ENCODE data around the gene MRPL4.
A peak's percentile ranks its signal among the peaks of the same experiment; 100 is the strongest.

Gene MRPL4

GRCh38 chr19:10256551-10256950 lies 4.5 kb downstream of the MRPL4 start:
- Histone ChIP-seq H4K91ac (ENCODE audit: low read depth, low read length, poor library complexity) (no peak overlapping the region), H3K18ac (ENCODE audit: low read length) (no peak overlapping the region)
- WGBS, 2 donors (ENCODE audit: extremely low coverage in 2 of 2, insufficient read length in 2 of 2, insufficient replicate concordance in 1 of 2), result no CpG with 5 or more reads among the region's 18 CpGs

GRCh38 chr19:10256970-10257615 lies 5.1 kb downstream of the MRPL4 start:
- H4K91ac ChIP-seq (ENCODE audit: low read depth, low read length, poor library complexity), result no peak overlapping the region
- H3K79me1 ChIP-seq (ENCODE audit: low read depth, low read length), result peaks cover 3% of the 10 kb centered on the region
- H3K4ac ChIP-seq (ENCODE audit: low read length), result no peak overlapping the region
- peaks cover 5 to 6% of the 10 kb centered on the region in 2 donors for H3K4me1 ChIP-seq (ENCODE audit: control insufficient read depth in 2 of 2, insufficient read depth in 1 of 2, low read depth in 1 of 2, low read length in 2 of 2)
- H3K27me3 ChIP-seq (ENCODE audit: control insufficient read depth in 3 of 3, insufficient read depth in 3 of 3, low read depth in 1 of 3, low read length in 3 of 3), result no peaks in the 10 kb centered on the region
- peaks cover 0 to 2% of the 10 kb centered on the region in 2 donors for H3K9me3 ChIP-seq (replicated peaks in 1 of 2; ENCODE audit: control insufficient read depth in 2 of 2, insufficient read depth in 1 of 2, low read depth in 1 of 2, low read length in 2 of 2)
- H2BK12ac ChIP-seq (ENCODE audit: low read length), result no peak overlapping the region
- H3K4me3 ChIP-seq (ENCODE audit: low read length in 2 of 2), result no peak overlapping the region
- H2AFZ ChIP-seq (ENCODE audit: low read length), result no peak overlapping the region
- no peak overlapping the region for H3K27ac ChIP-seq (replicated peaks; ENCODE audit: low read length)
- no peak overlapping the region for H3K9ac ChIP-seq (ENCODE audit: low read depth, low read length, poor library complexity)
- DNase-seq (ENCODE audit: low spot score), result no peak
- H3K4me2 ChIP-seq (ENCODE audit: insufficient read depth, low read length, poor library complexity, severe bottlenecking), result no peak overlapping the region
- no peak overlapping the region for H2AK5ac ChIP-seq (ENCODE audit: low read depth, low read length)
- H3K23ac ChIP-seq (ENCODE audit: low read depth, low read length, poor library complexity), result no peak overlapping the region
- H2BK120ac ChIP-seq (ENCODE audit: low read depth, low read length), result no peak overlapping the region
- H2BK5ac ChIP-seq (ENCODE audit: low read length), result no peak overlapping the region
- H3K14ac ChIP-seq (ENCODE audit: low read length), result no peak overlapping the region
- WGBS, 2 donors (ENCODE audit: extremely low coverage in 2 of 2, insufficient read length in 2 of 2, insufficient replicate concordance in 1 of 2), result no CpG with 5 or more reads among the region's 9 CpGs
- H3K18ac ChIP-seq (ENCODE audit: low read length), result no peak overlapping the region
- no peak overlapping the region for H4K8ac ChIP-seq (ENCODE audit: low read depth, low read length)
- no peak overlapping the region for H2BK15ac ChIP-seq (ENCODE audit: low read length)
- peaks cover 30 to 62% of the 10 kb centered on the region in 2 donors for H3K36me3 ChIP-seq (replicated peaks in 1 of 2; ENCODE audit: control insufficient read depth in 2 of 2, insufficient read depth in 2 of 2, low read length in 2 of 2)

More at GRCh38 chr19:10256551-10256950, 4.5 kb downstream of the MRPL4 start:
- peaks cover 5 to 6% of the 10 kb centered on the region in 2 donors for H3K4me1 ChIP-seq (ENCODE audit: control insufficient read depth in 2 of 2, insufficient read depth in 1 of 2, low read depth in 1 of 2, low read length in 2 of 2)
- no peak overlapping the region for H2BK12ac ChIP-seq (ENCODE audit: low read length)
- H3K9me3 ChIP-seq (replicated peaks in 1 of 2; ENCODE audit: control insufficient read depth in 2 of 2, insufficient read depth in 1 of 2, low read depth in 1 of 2, low read length in 2 of 2), result peaks cover 0 to 2% of the 10 kb centered on the region in 2 donors
- H3K27me3 ChIP-seq (ENCODE audit: control insufficient read depth in 3 of 3, insufficient read depth in 3 of 3, low read depth in 1 of 3, low read length in 3 of 3), result no peaks in the 10 kb centered on the region
- H3K9ac ChIP-seq (ENCODE audit: low read depth, low read length, poor library complexity), result no peak overlapping the region
- H4K8ac ChIP-seq (ENCODE audit: low read depth, low read length), result no peak overlapping the region
- no peak overlapping the region for H2AFZ ChIP-seq (ENCODE audit: low read length)
- no peak overlapping the region for H2AK5ac ChIP-seq (ENCODE audit: low read depth, low read length)
- H2BK5ac ChIP-seq (ENCODE audit: low read length), result no peak overlapping the region
- no peak overlapping the region for H3K14ac ChIP-seq (ENCODE audit: low read length)
- H3K36me3 ChIP-seq (replicated peaks in 1 of 2; ENCODE audit: control insufficient read depth in 2 of 2, insufficient read depth in 2 of 2, low read length in 2 of 2), result peaks cover 30 to 62% of the 10 kb centered on the region in 2 donors
- no peak overlapping the region for H3K4me2 ChIP-seq (ENCODE audit: insufficient read depth, low read length, poor library complexity, severe bottlenecking)
- no peak overlapping the region for H2BK120ac ChIP-seq (ENCODE audit: low read depth, low read length)
- H3K79me1 ChIP-seq (ENCODE audit: low read depth, low read length), result peaks cover 3% of the 10 kb centered on the region
- H3K27ac ChIP-seq (replicated peaks; ENCODE audit: low read length), result no peak overlapping the region
- no peak overlapping the region for H3K4ac ChIP-seq (ENCODE audit: low read length)
- DNase-seq (ENCODE audit: low spot score), result no peak
- no peak overlapping the region for H3K4me3 ChIP-seq (ENCODE audit: low read length in 2 of 2)
- no peak overlapping the region for H2BK15ac ChIP-seq (ENCODE audit: low read length)
- H3K23ac ChIP-seq (ENCODE audit: low read depth, low read length, poor library complexity), result no peak overlapping the region

DNA sequence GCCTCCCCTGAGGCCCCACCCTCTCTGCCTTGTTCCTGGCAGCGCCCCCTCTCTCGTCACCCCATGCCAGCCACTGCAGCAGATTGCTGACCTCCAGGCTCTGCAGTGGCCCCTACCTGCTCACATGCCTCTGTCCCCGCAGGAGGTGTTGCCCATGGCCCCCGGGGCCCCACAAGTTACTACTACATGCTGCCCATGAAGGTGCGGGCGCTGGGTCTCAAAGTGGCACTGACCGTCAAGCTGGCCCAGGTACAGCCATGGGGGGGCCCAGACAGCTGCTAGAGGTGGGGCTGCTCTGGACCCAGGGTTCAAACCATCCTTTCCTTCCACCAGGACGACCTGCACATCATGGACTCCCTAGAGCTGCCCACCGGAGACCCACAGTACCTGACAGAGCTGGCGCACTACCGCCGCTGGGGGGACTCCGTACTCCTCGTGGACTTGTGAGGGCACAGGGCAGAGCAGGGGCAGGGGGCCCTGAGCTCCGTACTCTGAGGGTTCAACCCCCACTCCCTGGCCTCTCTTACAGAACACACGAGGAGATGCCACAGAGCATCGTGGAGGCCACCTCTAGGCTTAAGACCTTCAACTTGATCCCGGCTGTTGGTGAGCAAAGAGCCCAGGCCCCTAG lies 6.2 kb downstream of the MRPL4 start:
- no peak overlapping the region for H3K14ac ChIP-seq (ENCODE audit: low read length)
- H2BK5ac ChIP-seq (ENCODE audit: low read length), result no peak overlapping the region
- no peak overlapping the region for H4K91ac ChIP-seq (ENCODE audit: low read depth, low read length, poor library complexity)
- no peak overlapping the region for H2AFZ ChIP-seq (ENCODE audit: low read length)
- H3K18ac ChIP-seq (ENCODE audit: low read length), result no peak overlapping the region
- H3K27me3 ChIP-seq (ENCODE audit: control insufficient read depth in 3 of 3, insufficient read depth in 3 of 3, low read depth in 1 of 3, low read length in 3 of 3), result no peaks in the 10 kb centered on the region
- H2AK5ac ChIP-seq (ENCODE audit: low read depth, low read length), result peak overlapping the region; percentile 56
- peaks cover 0 to 2% of the 10 kb centered on the region in 2 donors for H3K4me1 ChIP-seq (ENCODE audit: control insufficient read depth in 2 of 2, insufficient read depth in 1 of 2, low read depth in 1 of 2, low read length in 2 of 2)
- DNase-seq (ENCODE audit: low spot score), result no peak
- H3K36me3 ChIP-seq (replicated peaks in 1 of 2; ENCODE audit: control insufficient read depth in 2 of 2, insufficient read depth in 2 of 2, low read length in 2 of 2), result peaks cover 30 to 62% of the 10 kb centered on the region in 2 donors
- H4K8ac ChIP-seq (ENCODE audit: low read depth, low read length), result no peak overlapping the region
- H3K79me1 ChIP-seq (ENCODE audit: low read depth, low read length), result no peaks in the 10 kb centered on the region
- peak overlapping the region; percentile 41 for H2BK12ac ChIP-seq (ENCODE audit: low read length)
- H3K4ac ChIP-seq (ENCODE audit: low read length), result no peak overlapping the region
- peaks cover 0 to 2% of the 10 kb centered on the region in 2 donors for H3K9me3 ChIP-seq (replicated peaks in 1 of 2; ENCODE audit: control insufficient read depth in 2 of 2, insufficient read depth in 1 of 2, low read depth in 1 of 2, low read length in 2 of 2)
- H3K4me2 ChIP-seq (ENCODE audit: insufficient read depth, low read length, poor library complexity, severe bottlenecking), result no peak overlapping the region
- H2BK120ac ChIP-seq (ENCODE audit: low read depth, low read length), result no peak overlapping the region
- WGBS, 2 donors (ENCODE audit: extremely low coverage in 2 of 2, insufficient read length in 2 of 2, insufficient replicate concordance in 1 of 2), result no CpG with 5 or more reads among the region's 18 CpGs
- H2BK15ac ChIP-seq (ENCODE audit: low read length), result no peak overlapping the region
- peak overlapping the region; percentile 55 for H3K23ac ChIP-seq (ENCODE audit: low read depth, low read length, poor library complexity)
- no peak overlapping the region for H3K9ac ChIP-seq (ENCODE audit: low read depth, low read length, poor library complexity)
- no peak overlapping the region for H3K27ac ChIP-seq (replicated peaks; ENCODE audit: low read length)
- H3K4me3 ChIP-seq (ENCODE audit: low read length in 2 of 2), result no peak overlapping the region

DNA sequence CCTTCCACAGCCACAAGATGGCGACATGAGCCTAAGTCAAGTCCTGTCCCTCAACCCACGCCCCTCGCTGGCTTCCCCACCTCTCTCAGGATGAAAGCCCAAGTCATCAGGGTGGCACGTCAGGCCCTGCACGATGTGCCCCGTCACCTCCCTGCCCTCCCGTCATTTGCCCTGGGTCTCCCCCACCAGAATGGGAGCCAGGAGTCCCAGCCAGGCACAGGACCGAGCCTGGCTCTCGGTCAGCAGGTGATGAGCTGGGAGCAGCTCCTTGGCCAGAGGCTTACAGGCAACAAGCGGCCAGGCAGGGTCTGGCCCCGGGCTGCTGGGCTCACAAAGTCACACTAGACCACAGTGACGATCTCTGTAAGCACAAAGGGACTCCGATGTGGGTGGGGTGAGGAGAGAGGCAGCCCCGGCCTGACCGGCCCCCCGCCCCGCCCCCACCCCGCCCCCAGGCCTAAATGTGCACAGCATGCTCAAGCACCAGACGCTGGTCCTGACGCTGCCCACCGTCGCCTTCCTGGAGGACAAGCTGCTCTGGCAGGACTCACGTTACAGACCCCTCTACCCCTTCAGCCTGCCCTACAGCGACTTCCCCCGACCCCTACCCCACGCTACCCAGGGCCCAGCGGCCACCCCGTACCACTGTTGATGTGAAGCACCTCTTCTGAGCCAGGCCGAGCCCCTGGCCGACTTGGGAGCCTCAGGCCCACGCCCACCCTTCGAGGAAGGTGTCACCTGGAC lies 7.3 kb downstream of the MRPL4 start:
- H3K27ac ChIP-seq (replicated peaks; ENCODE audit: low read length), result no peak overlapping the region
- no CpG with 5 or more reads among the region's 32 CpGs for WGBS, 2 donors (ENCODE audit: extremely low coverage in 2 of 2, insufficient read length in 2 of 2, insufficient replicate concordance in 1 of 2)

More for the DNA sequence above, 7.3 kb downstream of the MRPL4 start:
- Histone ChIP-seq H3K4ac (ENCODE audit: low read length) (no peak overlapping the region), H3K18ac (ENCODE audit: low read length) (peak overlapping the region; percentile 19), H3K4me1 (ENCODE audit: control insufficient read depth in 2 of 2, insufficient read depth in 1 of 2, low read depth in 1 of 2, low read length in 2 of 2) (peaks cover 0 to 2% of the 10 kb centered on the region in 2 donors), H2AFZ (ENCODE audit: low read length) (no peak overlapping the region), H3K4me3 (ENCODE audit: low read length in 2 of 2) (peak overlapping the region in 1 of 2 donors; percentile 29), H2BK15ac (ENCODE audit: low read length) (no peak overlapping the region), H3K9me3 (replicated peaks in 1 of 2; ENCODE audit: control insufficient read depth in 2 of 2, insufficient read depth in 1 of 2, low read depth in 1 of 2, low read length in 2 of 2) (peaks cover 0 to 2% of the 10 kb centered on the region in 2 donors), H3K23ac (ENCODE audit: low read depth, low read length, poor library complexity) (peak overlapping the region; percentile 85), H3K79me1 (ENCODE audit: low read depth, low read length) (no peaks in the 10 kb centered on the region), H3K14ac (ENCODE audit: low read length) (no peak overlapping the region), H2BK12ac (ENCODE audit: low read length) (no peak overlapping the region), H3K9ac (ENCODE audit: low read depth, low read length, poor library complexity) (peak overlapping the region; percentile 30), H4K91ac (ENCODE audit: low read depth, low read length, poor library complexity) (no peak overlapping the region), H2BK120ac (ENCODE audit: low read depth, low read length) (no peak overlapping the region), H3K4me2 (ENCODE audit: insufficient read depth, low read length, poor library complexity, severe bottlenecking) (no peak overlapping the region), H3K27me3 (ENCODE audit: control insufficient read depth in 3 of 3, insufficient read depth in 3 of 3, low read depth in 1 of 3, low read length in 3 of 3) (no peaks in the 10 kb centered on the region), H4K8ac (ENCODE audit: low read depth, low read length) (no peak overlapping the region), H3K36me3 (replicated peaks in 1 of 2; ENCODE audit: control insufficient read depth in 2 of 2, insufficient read depth in 2 of 2, low read length in 2 of 2) (peaks cover 28 to 52% of the 10 kb centered on the region in 2 donors), H2AK5ac (ENCODE audit: low read depth, low read length) (peak overlapping the region; percentile 45), H2BK5ac (ENCODE audit: low read length) (no peak overlapping the region)
- peak; percentile 89 for DNase-seq (ENCODE audit: low spot score)

Measured in neuronal stem cell (in vitro differentiated cells).